Karpas-422 (cell line): ENCODE data around the gene HCST. TPM values are rescaled to one million over a fixed set of nuclear protein-coding genes. Genes with fewer than 3 reads are reported as not detected.

ENCODE experiments used
- DNase-seq: peaks from one replicate; pipeline ENCODE4 v3.0.0-alpha.2; 2015
- H2AFZ ChIP-seq: fragments of 200-600 bp; sonication (generic); 2 replicates; pipeline ENCODE4 v1.6.1; 2014; ENCODE audit warnings: antibody characterized with exemption, low read length, mixed read lengths
- H3K27ac ChIP-seq: fragments of 200-600 bp; sonication (generic); 2 replicates; pipeline ENCODE4 v1.5.1; 2014; ENCODE audit warnings: mild to moderate bottlenecking, low read length, moderate library complexity
- H3K27me3 ChIP-seq: fragments of 200-600 bp; sonication (generic); 2 replicates; pipeline ENCODE4 v1.6.1; 2014; ENCODE audit warnings: low read length, mixed read lengths
- H3K36me3 ChIP-seq: fragments of 200-600 bp; sonication (generic); 2 replicates; pipeline ENCODE4 v1.6.1; 2014; ENCODE audit warnings: low read length, mixed read lengths; ENCODE audit not compliant: insufficient read depth
- H3K4me1 ChIP-seq: fragments of 200-600 bp; sonication (generic); 2 replicates; pipeline ENCODE4 v1.6.1; 2014; ENCODE audit warnings: mild to moderate bottlenecking, low read length, mixed read lengths
- H3K4me2 ChIP-seq: fragments of 200-600 bp; sonication (generic); 2 replicates; pipeline ENCODE4 v1.6.1; 2014; ENCODE audit warnings: low read length, low read depth, mild to moderate bottlenecking; ENCODE audit not compliant: poor library complexity, severe bottlenecking
- H3K4me3 ChIP-seq: fragments of 200-600 bp; sonication (generic); 2 replicates; pipeline ENCODE4 v1.5.1; 2014; ENCODE audit warnings: mild to moderate bottlenecking, antibody characterized with exemption, low read length, mixed read lengths
- H3K79me2 ChIP-seq: fragments of 200-600 bp; sonication (generic); 2 replicates; pipeline ENCODE4 v1.6.1; 2014; ENCODE audit warnings: mild to moderate bottlenecking, low read length, mixed read lengths
- H3K9ac ChIP-seq: fragments of 200-600 bp; sonication (generic); 2 replicates; pipeline ENCODE4 v1.6.0; 2014; ENCODE audit warnings: low read length
- H3K9me2 ChIP-seq: fragments of 200-600 bp; sonication (generic), shearing (Covaris generic); replicated peaks from 2 replicates; pipeline ENCODE4 v1.6.0; 2014; ENCODE audit warnings: mild to moderate bottlenecking, low read length, moderate library complexity; ENCODE audit not compliant: insufficient read depth
- H3K9me3 ChIP-seq: fragments of 300-700, 200-600 bp; sonication (generic); 2 replicates; pipeline ENCODE4 v1.6.1; 2014; ENCODE audit warnings: low read length, mixed read lengths
- H4K20me1 ChIP-seq: fragments of 200-600 bp; sonication (generic); 2 replicates; pipeline ENCODE4 v1.6.1; 2014; ENCODE audit warnings: mild to moderate bottlenecking, antibody characterized with exemption, low read length, low read depth; ENCODE audit not compliant: insufficient read depth
- total RNA-seq: library from RNA; depleted of rRNA; stranded (reverse); fragments of >200 nt; shearing (Covaris generic); gene quantifications from 2 replicates; pipeline ENCODE4 v1.2.3, GENCODE V29; 2014; ENCODE audit warnings: low replicate concordance; rRNA removed

HCST gene, protein sequence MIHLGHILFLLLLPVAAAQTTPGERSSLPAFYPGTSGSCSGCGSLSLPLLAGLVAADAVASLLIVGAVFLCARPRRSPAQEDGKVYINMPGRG
- 12.2 and 18.8 TPM in 2 replicates for total RNA-seq

DNA sequence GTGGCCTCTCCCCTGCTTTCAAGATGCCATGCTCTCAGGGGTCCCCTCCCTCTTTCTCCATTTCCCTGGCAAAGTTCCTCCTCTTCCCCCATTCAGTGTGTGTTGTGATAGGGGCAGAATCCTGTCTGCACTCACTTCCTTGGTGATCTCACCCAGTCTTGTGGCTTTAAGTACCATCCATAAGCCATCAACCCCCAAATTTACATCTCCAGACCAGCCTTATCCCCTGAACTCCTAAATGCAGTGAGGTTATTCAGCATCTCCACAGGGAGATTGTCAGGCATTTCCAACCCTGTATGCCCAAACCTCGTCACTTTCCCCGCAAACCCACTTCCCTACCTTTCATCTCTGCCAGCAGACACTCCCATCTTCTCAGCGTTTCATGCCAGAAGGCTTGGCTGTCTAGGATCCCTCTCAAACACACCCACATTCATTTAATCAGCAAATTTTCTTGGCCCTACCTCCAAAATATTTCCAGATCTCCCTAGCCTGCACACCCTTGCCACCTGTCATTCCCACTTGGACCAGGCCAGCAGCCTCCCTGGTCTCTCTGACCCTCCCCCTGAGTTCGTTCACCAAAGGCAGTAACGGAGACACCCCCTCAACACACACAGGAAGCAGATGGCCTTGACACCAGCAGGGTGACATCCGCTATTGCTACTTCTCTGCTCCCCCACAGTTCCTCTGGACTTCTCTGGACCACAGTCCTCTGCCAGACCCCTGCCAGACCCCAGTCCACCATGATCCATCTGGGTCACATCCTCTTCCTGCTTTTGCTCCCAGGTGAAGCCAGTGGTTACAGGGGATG, at the start of gene HCST:
Gene HCST (plus strand): TSS at position 676 of the 808 bp plus-strand sequence. CDS start 65 bp downstream, at position 741.
- Histone ChIP-seq H3K4me2 (peak within 1 kb of the TSS; percentile 69), H3K27ac (no peak within 1 kb of the TSS), H3K9me3 (no peaks in the 10 kb centered on the region), H3K79me2 (peaks cover 21% of the 10 kb centered on the region), H3K4me1 (peaks cover 48% of the 10 kb centered on the region), H3K9ac (peak within 1 kb of the TSS; percentile 77), H3K9me2 (no peaks in the 10 kb centered on the region), H2AFZ (peak within 1 kb of the TSS; percentile 55; the same call in 1 of the 2 replicates), H3K4me3 (peak within 1 kb of the TSS; percentile 76), H3K36me3 (0 out of 2 replicates have a peak, but pooled peaks cover under 1% of the 10 kb centered on the region), H4K20me1 (no peaks in the 10 kb centered on the region), H3K27me3 (no peaks in the 10 kb centered on the region)
- peak; percentile 64 for DNase-seq

DNA sequence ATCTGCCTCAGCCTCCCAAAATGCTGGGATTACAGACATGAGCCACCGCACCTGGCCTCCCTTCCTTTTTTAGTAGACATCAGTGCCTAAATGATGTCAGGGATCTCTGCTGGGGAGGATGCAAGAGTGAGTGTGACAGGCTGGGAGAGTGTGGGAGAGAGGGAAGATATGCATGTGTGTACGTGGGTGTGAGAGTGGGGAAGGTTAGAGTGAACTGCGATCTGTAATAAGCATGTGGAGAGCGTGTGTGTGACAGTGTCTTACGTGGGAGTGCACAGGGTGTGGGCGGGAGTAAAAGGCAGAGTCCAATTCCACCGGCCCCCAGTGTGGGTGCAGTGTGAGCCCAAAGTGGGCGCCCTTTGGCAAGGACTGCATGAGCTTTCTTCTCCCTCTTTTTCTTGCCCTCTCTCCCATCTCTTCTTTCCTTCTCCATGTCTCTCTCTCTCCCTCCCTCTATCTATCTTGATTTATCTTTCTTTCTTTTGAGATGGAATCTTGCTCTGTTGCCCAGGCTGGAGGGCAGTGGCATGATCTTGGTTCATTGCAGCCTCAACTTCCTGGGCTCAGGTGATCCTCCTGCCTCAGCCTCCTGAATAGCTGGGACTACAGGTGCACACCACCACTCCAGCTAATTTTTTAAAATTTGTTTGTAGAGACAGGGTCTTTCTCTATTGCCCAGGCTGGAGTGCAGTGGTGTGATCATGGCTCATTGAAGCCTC, 49.1 kb upstream of the HCST start:
- no peak overlapping the region for H3K27ac ChIP-seq
- peaks cover 6% of the 10 kb centered on the region for H3K4me1 ChIP-seq
- H3K27me3 ChIP-seq, result no peaks in the 10 kb centered on the region
- H3K4me3 ChIP-seq, result no peak overlapping the region
- H3K36me3 ChIP-seq, result no peaks in the 10 kb centered on the region
- no peaks in the 10 kb centered on the region for H4K20me1 ChIP-seq
- no peaks in the 10 kb centered on the region for H3K9me2 ChIP-seq
- no peak for DNase-seq
- no peak overlapping the region for H3K4me2 ChIP-seq
- H3K9me3 ChIP-seq, result no peaks in the 10 kb centered on the region
- no peak overlapping the region for H2AFZ ChIP-seq
- H3K79me2 ChIP-seq, result no peaks in the 10 kb centered on the region
- H3K9ac ChIP-seq, result no peak overlapping the region

DNA sequence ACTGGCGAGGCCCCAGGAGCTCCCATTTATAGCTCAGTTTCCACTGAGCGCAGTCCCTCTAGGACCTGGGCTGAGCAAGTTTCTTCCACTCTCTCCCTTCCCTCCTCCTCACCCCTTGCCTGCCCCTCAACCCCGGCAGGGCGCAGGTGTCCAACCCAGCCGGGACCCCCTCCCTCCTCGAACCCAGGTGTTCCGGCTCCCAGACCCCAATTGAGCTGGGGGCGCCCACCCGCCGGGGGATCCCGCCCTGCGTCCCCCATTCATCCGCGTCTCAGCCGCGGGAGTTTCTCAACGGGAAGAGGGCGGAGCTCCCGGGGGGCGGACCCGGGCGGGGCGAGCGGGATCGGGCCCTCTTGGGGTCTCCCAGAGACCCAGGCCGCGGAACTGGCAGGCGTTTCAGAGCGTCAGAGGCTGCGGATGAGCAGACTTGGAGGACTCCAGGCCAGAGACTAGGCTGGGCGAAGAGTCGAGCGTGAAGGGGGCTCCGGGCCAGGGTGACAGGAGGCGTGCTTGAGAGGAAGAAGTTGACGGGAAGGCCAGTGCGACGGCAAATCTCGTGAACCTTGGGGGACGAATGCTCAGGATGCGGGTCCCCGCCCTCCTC, 45.7 kb upstream of the HCST start, which contains the start of gene KIRREL2:
Gene KIRREL2 (plus strand): TSS at position 366 of the 604 bp plus-strand sequence. CDS start 209 bp downstream, at position 575.
- H3K27me3 ChIP-seq, result no peaks in the 10 kb centered on the region
- no peak within 1 kb of the TSS for H2AFZ ChIP-seq
- peak within 1 kb of the TSS; percentile 38; the same call in 1 of the 2 replicates for H3K4me3 ChIP-seq
- peak within 1 kb of the TSS; percentile 59 for H3K4me2 ChIP-seq
- no peaks in the 10 kb centered on the region for H3K36me3 ChIP-seq
- peaks cover 6% of the 10 kb centered on the region for H3K4me1 ChIP-seq
- H3K9me3 ChIP-seq, result no peaks in the 10 kb centered on the region
- no peaks in the 10 kb centered on the region for H3K9me2 ChIP-seq
- no peak within 1 kb of the TSS for H3K27ac ChIP-seq
- no peaks in the 10 kb centered on the region for H4K20me1 ChIP-seq
- no peak for DNase-seq
- 0 out of 2 replicates have a peak within 1 kb of the TSS, but pooled peaks have one; percentile 17 for H3K9ac ChIP-seq
- H3K79me2 ChIP-seq, result no peaks in the 10 kb centered on the region

DNA sequence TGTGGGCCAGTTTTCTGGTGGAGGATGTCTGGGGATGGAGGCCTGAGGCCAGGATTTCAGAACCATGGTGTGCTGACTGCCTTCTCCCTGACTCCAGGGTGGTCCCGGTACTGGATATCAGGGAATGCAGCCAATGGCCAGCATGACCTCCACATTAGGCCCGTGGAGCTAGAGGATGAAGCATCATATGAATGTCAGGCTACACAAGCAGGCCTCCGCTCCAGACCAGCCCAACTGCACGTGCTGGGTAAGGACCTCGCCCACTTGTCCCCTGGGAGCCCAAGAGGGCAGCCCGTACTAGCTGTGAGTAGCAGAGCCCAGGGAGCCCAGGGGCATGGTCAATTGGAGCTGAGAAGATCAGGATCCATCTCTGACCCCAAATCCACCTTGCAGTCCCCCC, 44.0 kb upstream of the HCST start:
- no peaks in the 10 kb centered on the region for H3K27me3 ChIP-seq
- no peaks in the 10 kb centered on the region for H3K79me2 ChIP-seq
- H3K36me3 ChIP-seq, result no peaks in the 10 kb centered on the region
- no peak for DNase-seq
- H3K27ac ChIP-seq, result no peak overlapping the region
- H3K9me3 ChIP-seq, result no peaks in the 10 kb centered on the region
- no peaks in the 10 kb centered on the region for H3K9me2 ChIP-seq
- H3K4me1 ChIP-seq, result peaks cover 6% of the 10 kb centered on the region
- H4K20me1 ChIP-seq, result no peaks in the 10 kb centered on the region
- H2AFZ ChIP-seq, result no peak overlapping the region
- no peak overlapping the region for H3K9ac ChIP-seq
- no peak overlapping the region for H3K4me3 ChIP-seq
- no peak overlapping the region for H3K4me2 ChIP-seq

DNA sequence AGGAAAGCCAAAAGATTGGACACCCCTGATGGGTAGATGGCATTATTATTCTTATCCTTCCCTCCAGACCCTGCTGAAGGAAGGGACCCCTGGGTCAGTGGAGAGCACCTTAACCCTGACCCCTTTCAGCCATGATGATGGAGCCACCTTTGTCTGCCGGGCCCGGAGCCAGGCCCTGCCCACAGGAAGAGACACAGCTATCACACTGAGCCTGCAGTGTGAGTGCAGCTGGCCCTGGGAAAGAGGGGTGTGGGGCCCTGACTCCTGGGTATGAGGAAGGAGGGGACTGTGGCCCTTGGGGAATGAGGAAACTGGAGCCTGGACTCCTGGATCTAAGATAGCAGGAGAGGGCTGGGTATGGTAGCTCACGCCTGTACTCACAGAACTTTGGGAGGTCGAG, 42.9 kb upstream of the HCST start:
- H3K27ac ChIP-seq, result no peak overlapping the region
- H3K4me1 ChIP-seq, result peaks cover 6% of the 10 kb centered on the region
- H3K4me3 ChIP-seq, result no peak overlapping the region
- H3K36me3 ChIP-seq, result no peaks in the 10 kb centered on the region
- no peak for DNase-seq
- H4K20me1 ChIP-seq, result no peaks in the 10 kb centered on the region
- no peaks in the 10 kb centered on the region for H3K27me3 ChIP-seq
- H2AFZ ChIP-seq, result no peak overlapping the region
- H3K79me2 ChIP-seq, result no peaks in the 10 kb centered on the region
- no peaks in the 10 kb centered on the region for H3K9me3 ChIP-seq
- no peaks in the 10 kb centered on the region for H3K9me2 ChIP-seq
- H3K4me2 ChIP-seq, result no peak overlapping the region
- no peak overlapping the region for H3K9ac ChIP-seq

DNA sequence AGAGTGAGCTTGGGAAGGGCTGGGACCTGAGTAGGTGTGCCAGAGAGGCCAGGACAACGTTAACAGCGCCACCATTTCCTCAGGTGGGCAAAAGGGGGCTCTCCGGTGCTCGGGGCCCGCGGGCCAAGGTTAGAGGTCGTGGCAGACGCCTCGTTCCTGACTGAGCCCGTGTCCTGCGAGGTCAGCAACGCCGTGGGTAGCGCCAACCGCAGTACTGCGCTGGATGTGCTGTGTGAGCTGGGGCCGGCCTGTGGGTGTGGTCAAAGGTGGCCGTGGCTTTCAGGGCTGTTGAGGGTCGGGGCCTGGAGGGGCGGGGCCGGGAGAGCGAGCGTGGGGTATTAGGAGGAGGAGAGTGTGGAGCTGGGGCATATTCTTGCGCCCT, 41.9 kb upstream of the HCST start:
- H3K4me3 ChIP-seq, result no peak overlapping the region
- H2AFZ ChIP-seq, result no peak overlapping the region
- H3K27me3 ChIP-seq, result no peaks in the 10 kb centered on the region
- no peaks in the 10 kb centered on the region for H3K79me2 ChIP-seq
- H3K9ac ChIP-seq, result no peak overlapping the region
- H3K9me2 ChIP-seq, result no peaks in the 10 kb centered on the region
- no peaks in the 10 kb centered on the region for H3K9me3 ChIP-seq
- no peak for DNase-seq
- H4K20me1 ChIP-seq, result no peaks in the 10 kb centered on the region
- no peak overlapping the region for H3K27ac ChIP-seq
- no peak overlapping the region for H3K4me2 ChIP-seq
- H3K4me1 ChIP-seq, result peaks cover 6% of the 10 kb centered on the region
- H3K36me3 ChIP-seq, result no peaks in the 10 kb centered on the region

DNA sequence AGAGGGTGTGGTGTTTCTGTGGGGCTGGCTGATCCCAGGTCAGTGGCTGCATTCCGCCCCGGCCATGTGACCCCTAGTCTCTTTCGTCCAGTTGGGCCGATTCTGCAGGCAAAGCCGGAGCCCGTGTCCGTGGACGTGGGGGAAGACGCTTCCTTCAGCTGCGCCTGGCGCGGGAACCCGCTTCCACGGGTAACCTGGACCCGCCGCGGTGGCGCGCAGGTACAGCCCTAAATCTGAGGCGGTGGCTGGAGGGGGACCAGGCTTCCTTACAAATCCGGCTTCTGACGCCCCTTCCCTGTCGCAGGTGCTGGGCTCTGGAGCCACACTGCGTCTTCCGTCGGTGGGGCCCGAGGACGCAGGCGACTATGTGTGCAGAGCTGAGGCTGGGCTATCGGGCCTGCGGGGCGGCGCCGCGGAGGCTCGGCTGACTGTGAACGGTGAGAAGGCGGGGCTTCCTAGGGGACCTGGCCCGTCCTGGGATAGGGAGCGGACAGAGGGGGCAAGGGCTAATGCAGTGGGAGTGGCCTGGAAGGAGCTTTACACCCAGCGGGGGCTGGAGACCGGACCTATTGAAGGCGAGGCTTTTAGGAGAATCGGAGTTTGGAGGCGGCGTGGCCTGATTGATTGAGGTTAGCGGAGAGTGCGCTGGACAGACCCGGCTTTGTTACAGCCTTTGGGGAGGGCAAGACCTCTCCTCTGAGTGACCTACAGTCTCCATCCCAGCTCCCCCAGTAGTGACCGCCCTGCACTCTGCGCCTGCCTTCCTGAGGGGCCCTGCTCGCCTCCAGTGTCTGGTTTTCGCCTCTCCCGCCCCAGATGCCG, 41.3 kb upstream of the HCST start:
- Histone ChIP-seq H3K79me2 (no peaks in the 10 kb centered on the region), H3K36me3 (no peaks in the 10 kb centered on the region), H3K9ac (no peak overlapping the region), H3K4me2 (no peak overlapping the region), H3K9me2 (no peaks in the 10 kb centered on the region), H3K9me3 (no peaks in the 10 kb centered on the region), H3K27me3 (no peaks in the 10 kb centered on the region), H3K4me3 (no peak overlapping the region), H3K4me1 (peaks cover 6% of the 10 kb centered on the region), H2AFZ (no peak overlapping the region), H4K20me1 (no peaks in the 10 kb centered on the region), H3K27ac (no peak overlapping the region)
- DNase-seq, result no peak
